HEK293 (cell line): ENCODE measurements around the gene TLR4.

Source experiments
- CTCF ChIA-PET: fragments of 350-600 bp; formaldehyde crosslinking; extraction: SDS; loops from one replicate; lab custom pipeline; 2021; ENCODE audit warnings: antibody characterized with exemption; lab: Yijun Ruan, JAX
- POLR2A ChIA-PET: fragments of 300-600 bp; formaldehyde crosslinking; extraction: SDS; loops from one replicate; lab custom pipeline; 2020; ENCODE audit warnings: antibody characterized with exemption, inconsistent platforms; lab: Yijun Ruan, JAX
- H3K27ac ChIP-seq: fragments of 200-500 bp; sonication (Bioruptor generic); 2 replicates; pipeline ENCODE4 v1.5.1; 2014; ENCODE audit warnings: low read depth, low read length, control low read depth, inconsistent platforms; ENCODE audit errors: extremely low read depth
- H3K36me3 ChIP-seq, 2 experiments: fragments of 200-500 bp in 1 of 2; sonication (Bioruptor generic) in 1 of 2; 1 replicate in 1 of 2; 2 replicates in 1 of 2; pipeline ENCODE4 v1.5.1; 2014 to 2017; ENCODE audit warnings: inconsistent platforms in 2 of 2, low read length in 2 of 2; ENCODE audit not compliant: control insufficient read depth in 2 of 2, insufficient read depth in 1 of 2
- H3K4me1 ChIP-seq: fragments of 200-500 bp; sonication (Bioruptor generic); 2 replicates; pipeline ENCODE4 v1.5.1; 2014; ENCODE audit warnings: mild to moderate bottlenecking, low read length, inconsistent platforms; ENCODE audit not compliant: control insufficient read depth, insufficient read depth
- H3K4me3 ChIP-seq: 2 replicates; pipeline ENCODE4 v1.5.1; 2011; ENCODE audit warnings: low read depth, mild to moderate bottlenecking, control low read depth, low read length, moderate library complexity
- H3K9me3 ChIP-seq: fragments of 200-500 bp; sonication (Bioruptor generic); 2 replicates; pipeline ENCODE4 v1.5.1; 2014; ENCODE audit warnings: low read depth, low read length, inconsistent platforms; ENCODE audit not compliant: control insufficient read depth, insufficient read depth
- BCL6B ChIP-seq: fragments of 450-650 bp; formaldehyde crosslinking; IDR thresholded peaks from 2 replicates; pipeline ENCODE4 v1.5.1; 2017; ENCODE audit warnings: missing biosample characterization, missing genetic modification characterization
- HOXC10 ChIP-seq: sonication (generic); formaldehyde crosslinking; IDR thresholded peaks from 2 replicates; pipeline ENCODE4 v1.8.1; 2023; ENCODE audit warnings: mild to moderate bottlenecking, missing genetic modification reagents
- KLF1 ChIP-seq: fragments of 450-650 bp; formaldehyde crosslinking; IDR thresholded peaks from 2 replicates; pipeline ENCODE4 v1.5.1; 2016; ENCODE audit warnings: missing biosample characterization, missing genetic modification characterization
- PATZ1 ChIP-seq: fragments of 450-650 bp; formaldehyde crosslinking; IDR thresholded peaks from 2 replicates; pipeline ENCODE4 v1.5.1; 2016; ENCODE audit warnings: missing biosample characterization, missing genetic modification characterization
- PRDM4 ChIP-seq: fragments of 450-650 bp; formaldehyde crosslinking; IDR thresholded peaks from 2 replicates; pipeline ENCODE4 v1.5.1; 2017; ENCODE audit warnings: missing biosample characterization, missing genetic modification characterization
- YY2 ChIP-seq: fragments of 450-650 bp; formaldehyde crosslinking; IDR thresholded peaks from 2 replicates; pipeline ENCODE4 v1.5.1; 2016; ENCODE audit warnings: missing biosample characterization, missing genetic modification characterization
- ZFP3 ChIP-seq: fragments of 450-650 bp; formaldehyde crosslinking; IDR thresholded peaks from 2 replicates; pipeline ENCODE4 v1.5.1; 2016; ENCODE audit warnings: low read depth, missing biosample characterization, missing genetic modification characterization
- ZNF112 ChIP-seq: fragments of 450-650 bp; formaldehyde crosslinking; IDR thresholded peaks from 2 replicates; pipeline ENCODE4 v1.5.0; 2017; ENCODE audit warnings: missing biosample characterization, missing genetic modification characterization
- ZNF16 ChIP-seq: fragments of 450-650 bp; formaldehyde crosslinking; IDR thresholded peaks from 2 replicates; pipeline ENCODE4 v1.5.1; 2016; ENCODE audit warnings: low read depth, missing biosample characterization, missing genetic modification characterization
- ZNF169 ChIP-seq: fragments of 450-650 bp; formaldehyde crosslinking; IDR thresholded peaks from 2 replicates; pipeline ENCODE4 v1.5.1; 2016; ENCODE audit warnings: missing biosample characterization, missing genetic modification characterization
- ZNF23 ChIP-seq: fragments of 450-650 bp; formaldehyde crosslinking; IDR thresholded peaks from 2 replicates; pipeline ENCODE4 v1.5.1; 2016; ENCODE audit warnings: missing biosample characterization, missing genetic modification characterization, borderline replicate concordance
- ZNF24 ChIP-seq: fragments of 450-650 bp; formaldehyde crosslinking; IDR thresholded peaks from 2 replicates; pipeline ENCODE4 v1.5.1; 2016; ENCODE audit warnings: missing biosample characterization, missing genetic modification characterization
- ZNF280D ChIP-seq: fragments of 450-650 bp; formaldehyde crosslinking; IDR thresholded peaks from 2 replicates; pipeline ENCODE4 v1.5.1; 2016; ENCODE audit warnings: missing biosample characterization, missing genetic modification characterization
- ZNF311 ChIP-seq: fragments of 450-650 bp; formaldehyde crosslinking; IDR thresholded peaks from 2 replicates; pipeline ENCODE4 v1.5.1; 2017; ENCODE audit warnings: missing biosample characterization, missing genetic modification characterization, borderline replicate concordance
- ZNF670 ChIP-seq: fragments of 450-650 bp; formaldehyde crosslinking; IDR thresholded peaks from 2 replicates; pipeline ENCODE4 v1.5.1; 2016; ENCODE audit warnings: missing biosample characterization, missing genetic modification characterization, low read depth
- ZNF677 ChIP-seq: fragments of 450-650 bp; IDR thresholded peaks from 2 replicates; pipeline ENCODE4 v1.5.0; 2018; ENCODE audit warnings: missing biosample characterization, mild to moderate bottlenecking, missing genetic modification characterization, moderate library complexity
- ZNF785 ChIP-seq: fragments of 450-650 bp; formaldehyde crosslinking; IDR thresholded peaks from 2 replicates; pipeline ENCODE4 v1.5.1; 2016; ENCODE audit warnings: missing biosample characterization, missing genetic modification characterization
- ZNF837 ChIP-seq: fragments of 450-650 bp; formaldehyde crosslinking; IDR thresholded peaks from 2 replicates; pipeline ENCODE4 v1.5.1; 2016; ENCODE audit warnings: missing biosample characterization, missing genetic modification characterization
- ZNF843 ChIP-seq: fragments of 450-650 bp; formaldehyde crosslinking; IDR thresholded peaks from 2 replicates; pipeline ENCODE4 v1.5.1; 2016; ENCODE audit warnings: missing biosample characterization, missing genetic modification characterization
- ZSCAN4 ChIP-seq: fragments of 450-650 bp; formaldehyde crosslinking; IDR thresholded peaks from 2 replicates; pipeline ENCODE4 v1.5.1; 2017; ENCODE audit warnings: missing biosample characterization, missing genetic modification characterization
- TF ChIP-seq, protein P1 (sequence below): fragments of 450-650 bp; formaldehyde crosslinking; IDR thresholded peaks from 2 replicates; pipeline ENCODE4 v1.5.1; 2016; ENCODE audit warnings: missing biosample characterization, missing genetic modification characterization
- TF ChIP-seq, protein P2 (sequence below): fragments of 450-650 bp; formaldehyde crosslinking; IDR thresholded peaks from 2 replicates; pipeline ENCODE4 v1.5.1; 2016; ENCODE audit warnings: missing biosample characterization, missing genetic modification characterization
- TF ChIP-seq, protein P3 (sequence below): fragments of 450-650 bp; formaldehyde crosslinking; IDR thresholded peaks from 2 replicates; pipeline ENCODE4 v1.5.1; 2016; ENCODE audit warnings: missing biosample characterization, missing genetic modification characterization

The TLR4 gene

DNA sequence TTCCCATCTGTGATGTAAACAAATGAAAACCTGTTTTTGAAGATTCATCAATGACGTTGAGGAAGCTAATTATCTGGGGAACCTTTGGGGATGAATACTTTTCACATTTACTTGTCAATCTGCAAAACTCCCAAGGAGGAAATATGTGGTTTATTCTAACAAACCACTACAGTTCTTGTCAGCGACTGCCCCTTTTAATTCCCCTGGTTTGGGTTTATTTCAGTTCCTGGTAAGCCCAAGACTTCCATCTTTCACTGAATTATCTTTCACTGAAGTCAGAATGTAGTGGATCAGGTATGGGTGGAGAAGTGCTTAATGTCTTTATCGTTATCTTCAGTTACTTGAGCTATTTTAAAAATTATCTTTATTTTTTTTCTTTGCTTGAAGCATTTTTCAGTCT lies 40.2 kb downstream of the TLR4 start (continued):
- TF ChIP-seq PATZ1 (tag by site-specific recombination): no peak
- TF ChIP-seq ZNF24 (tag by site-specific recombination): no peak
- no peak for TF ChIP-seq ZNF837 (tag by site-specific recombination)
- TF ChIP-seq ZNF677 (tag by site-specific recombination): no peak
- no peak for TF ChIP-seq ZNF112 (tag by site-specific recombination)
- TF ChIP-seq, protein P1, sequence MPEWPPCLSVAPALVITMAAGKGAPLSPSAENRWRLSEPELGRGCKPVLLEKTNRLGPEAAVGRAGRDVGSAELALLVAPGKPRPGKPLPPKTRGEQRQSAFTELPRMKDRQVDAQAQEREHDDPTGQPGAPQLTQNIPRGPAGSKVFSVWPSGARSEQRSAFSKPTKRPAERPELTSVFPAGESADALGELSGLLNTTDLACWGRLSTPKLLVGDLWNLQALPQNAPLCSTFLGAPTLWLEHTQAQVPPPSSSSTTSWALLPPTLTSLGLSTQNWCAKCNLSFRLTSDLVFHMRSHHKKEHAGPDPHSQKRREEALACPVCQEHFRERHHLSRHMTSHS (tag by site-specific recombination): no peak
- TF ChIP-seq, all 188 proteins: peak for 0

DNA sequence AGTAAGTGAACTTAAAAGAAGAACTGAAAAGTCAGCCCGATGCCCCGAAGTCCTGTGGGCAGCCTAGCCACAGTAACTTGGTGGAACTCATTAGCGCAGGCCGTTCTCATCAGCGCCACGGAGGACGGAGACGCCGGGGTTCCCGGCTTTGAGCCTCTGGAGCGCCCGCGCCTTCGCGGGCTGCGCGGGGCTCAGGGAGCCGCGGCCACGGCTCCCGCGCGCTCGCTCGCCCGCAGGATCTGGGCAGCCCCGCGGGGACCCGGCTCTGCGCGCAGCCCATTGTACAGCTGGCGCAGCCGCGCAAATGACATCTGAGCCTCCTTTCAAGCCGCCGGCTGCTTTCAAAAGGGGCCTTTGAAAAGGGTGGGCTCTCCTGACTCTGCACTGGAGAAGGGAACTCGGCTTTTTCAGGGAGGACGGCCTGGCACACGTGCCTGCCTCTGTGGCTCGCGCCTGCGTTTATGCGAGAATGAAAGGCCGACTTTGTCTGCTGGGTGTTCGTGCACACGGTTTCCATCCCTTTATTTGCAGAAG lies 40.7 kb downstream of the TLR4 start:
- ChIA-PET POLR2A (no interaction called here), CTCF (no interaction called here)
- Histone ChIP-seq H3K4me1 (no peaks in the 10 kb centered on the region), H3K4me3 (no peak overlapping the region), H3K36me3 (no peaks in the 10 kb centered on the region), H3K27ac (no peak overlapping the region), H3K9me3 (no peaks in the 10 kb centered on the region)
- TF ChIP-seq YY2 (tag by site-specific recombination) (no peak), ZNF169 (tag by site-specific recombination) (no peak), ZNF280D (tag by site-specific recombination) (no peak), ZNF670 (tag by site-specific recombination) (no peak), ZFP3 (tag by site-specific recombination) (no peak), KLF1 (tag by site-specific recombination) (no peak), ZNF311 (tag by site-specific recombination) (no peak), PRDM4 (tag by site-specific recombination) (no peak), ZNF843 (tag by site-specific recombination) (no peak), HOXC10 (CRISPR knock-in tag) (no peak), ZSCAN4 (tag by site-specific recombination) (no peak), ZNF23 (no peak), BCL6B (no peak), ZNF16 (tag by site-specific recombination) (no peak), ZNF785 (tag by site-specific recombination) (no peak)
- TF ChIP-seq, protein P2, sequence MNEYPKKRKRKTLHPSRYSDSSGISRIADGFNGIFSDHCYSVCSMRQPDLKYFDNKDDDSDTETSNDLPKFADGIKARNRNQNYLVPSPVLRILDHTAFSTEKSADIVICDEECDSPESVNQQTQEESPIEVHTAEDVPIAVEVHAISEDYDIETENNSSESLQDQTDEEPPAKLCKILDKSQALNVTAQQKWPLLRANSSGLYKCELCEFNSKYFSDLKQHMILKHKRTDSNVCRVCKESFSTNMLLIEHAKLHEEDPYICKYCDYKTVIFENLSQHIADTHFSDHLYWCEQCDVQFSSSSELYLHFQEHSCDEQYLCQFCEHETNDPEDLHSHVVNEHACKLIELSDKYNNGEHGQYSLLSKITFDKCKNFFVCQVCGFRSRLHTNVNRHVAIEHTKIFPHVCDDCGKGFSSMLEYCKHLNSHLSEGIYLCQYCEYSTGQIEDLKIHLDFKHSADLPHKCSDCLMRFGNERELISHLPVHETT: no peak
- TF ChIP-seq, protein P3, sequence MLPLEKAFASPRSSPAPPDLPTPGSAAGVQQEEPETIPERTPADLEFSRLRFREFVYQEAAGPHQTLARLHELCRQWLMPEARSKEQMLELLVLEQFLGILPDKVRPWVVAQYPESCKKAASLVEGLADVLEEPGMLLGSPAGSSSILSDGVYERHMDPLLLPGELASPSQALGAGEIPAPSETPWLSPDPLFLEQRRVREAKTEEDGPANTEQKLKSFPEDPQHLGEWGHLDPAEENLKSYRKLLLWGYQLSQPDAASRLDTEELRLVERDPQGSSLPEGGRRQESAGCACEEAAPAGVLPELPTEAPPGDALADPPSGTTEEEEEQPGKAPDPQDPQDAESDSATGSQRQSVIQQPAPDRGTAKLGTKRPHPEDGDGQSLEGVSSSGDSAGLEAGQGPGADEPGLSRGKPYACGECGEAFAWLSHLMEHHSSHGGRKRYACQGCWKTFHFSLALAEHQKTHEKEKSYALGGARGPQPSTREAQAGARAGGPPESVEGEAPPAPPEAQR (tag by site-specific recombination): no peak
